Ramos (cell line): Measurements from ENCODE around the gene AFF4.

ENCODE experiments used
- in situ Hi-C: fragments of 300-500 bp; cut with MboI; formaldehyde crosslinking; loops from one replicate; pipeline ENCODE4 v1.14.3; 2022; ENCODE audit warnings: low sequenced_read_pairs; ENCODE audit not compliant: unreplicated experiment

Gene AFF4

DNA sequence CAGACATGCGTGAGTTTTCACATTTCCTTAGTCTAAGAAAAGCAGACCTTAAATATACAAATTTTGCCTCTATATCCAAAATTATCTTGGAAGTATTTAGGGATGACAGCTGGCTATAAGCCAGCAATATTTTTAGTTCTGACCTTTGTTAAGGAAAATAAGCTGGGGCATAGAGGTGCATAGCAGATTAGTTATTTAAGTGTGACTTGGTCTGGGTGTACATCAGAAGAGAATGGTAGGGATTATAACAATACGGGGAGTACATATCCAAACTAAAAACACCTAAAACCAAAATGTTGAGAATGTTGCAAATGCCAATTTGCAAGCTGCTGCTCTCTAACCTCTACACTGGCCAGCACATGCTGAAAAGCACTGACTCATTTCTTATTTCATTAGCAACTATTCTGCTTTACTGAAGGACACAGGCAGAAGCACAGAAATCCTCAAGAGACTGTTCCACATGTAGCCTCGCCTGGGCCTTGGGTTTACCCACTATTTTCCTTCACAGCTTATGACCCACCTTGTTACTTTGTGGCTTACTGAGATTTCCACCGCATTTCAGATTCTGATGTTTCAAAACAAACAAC is 67.6 kb downstream of the AFF4 start:
- in situ Hi-C loops: no loop called here

DNA sequence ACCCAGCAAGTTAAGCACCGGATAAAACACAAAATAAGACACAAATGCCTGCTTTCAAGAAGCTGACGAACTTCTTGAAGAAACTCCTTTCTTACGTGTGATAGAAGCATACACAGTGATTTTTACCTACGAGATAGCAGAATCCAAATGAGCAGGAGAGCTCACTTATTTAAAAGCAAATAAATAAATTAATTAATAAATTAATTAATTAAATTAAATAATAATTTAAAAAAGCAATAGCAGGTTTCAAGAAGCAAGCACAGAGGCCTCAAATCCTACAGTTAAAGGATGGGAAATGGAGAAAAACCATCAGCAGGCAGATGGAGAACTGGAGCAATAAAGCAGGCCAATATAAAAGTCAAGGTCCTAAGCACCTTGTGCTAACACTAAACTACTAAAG is 72.6 kb downstream of the AFF4 start:
- in situ Hi-C loops: no loop called here

DNA sequence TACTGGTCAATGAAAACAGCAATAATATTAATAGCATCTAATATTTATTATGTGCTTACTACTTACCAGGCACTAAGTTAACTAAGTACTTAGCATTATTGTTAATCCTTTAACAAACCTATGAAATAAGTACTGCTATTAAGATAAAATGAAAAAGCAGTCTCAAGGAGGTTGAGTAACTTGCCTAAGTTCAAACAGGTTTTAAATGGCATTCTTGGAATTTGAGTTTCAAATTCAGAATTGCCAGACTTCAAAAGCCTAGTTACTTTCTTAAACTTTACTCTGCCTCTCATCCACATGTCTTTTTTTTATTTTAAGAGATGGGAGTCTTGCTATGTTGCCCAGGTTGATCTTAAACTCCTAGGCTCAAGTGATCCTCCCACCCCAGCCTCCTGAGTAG is 73.9 kb downstream of the AFF4 start:
- in situ Hi-C loops: no loop called here

- in situ Hi-C loops: no loop called here
Measured at GRCh38 chr5:132887283-132887682, 76.2 kb downstream of the AFF4 start.

DNA sequence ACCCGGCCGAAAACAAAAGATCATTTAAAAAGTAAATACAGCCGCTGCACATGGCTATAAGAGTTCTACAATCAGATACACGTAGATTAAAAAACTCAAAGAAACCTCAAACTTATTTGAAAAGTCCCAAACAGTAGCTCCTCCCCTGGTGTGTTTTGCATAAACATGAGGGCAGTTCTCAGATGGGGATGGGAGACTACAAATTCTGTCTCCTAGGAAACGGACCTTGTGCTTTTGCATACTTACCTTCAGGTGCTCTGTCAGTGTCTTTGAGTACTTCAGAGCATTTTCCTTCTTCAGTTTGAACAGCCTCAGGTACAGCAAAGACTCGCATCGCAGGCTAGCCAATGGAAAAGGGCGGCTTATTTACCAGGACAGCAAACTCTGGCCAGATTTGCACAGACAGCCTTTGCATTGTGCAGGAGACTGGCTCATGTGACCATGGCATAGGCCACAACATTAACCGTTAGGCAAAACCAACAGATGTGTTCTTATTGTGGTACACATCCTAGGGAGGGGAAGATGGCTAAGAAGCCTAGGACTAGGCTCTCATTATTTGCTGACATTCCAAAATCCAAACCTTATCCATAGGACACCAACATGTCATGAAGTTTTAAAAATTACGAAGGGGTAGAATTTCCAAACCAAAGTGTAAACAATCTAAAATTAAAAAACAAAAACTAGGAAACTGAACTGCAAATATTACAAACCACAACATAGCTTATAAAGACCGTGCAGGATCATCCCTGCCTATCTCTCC is 77.2 kb downstream of the AFF4 start:
- in situ Hi-C loops: no loop called here

- in situ Hi-C loops: no loop called here
Measured at GRCh38 chr5:132884548-132884947, 78.9 kb downstream of the AFF4 start.

GRCh38 chr5:132883261-132883834 is 80.1 kb downstream of the AFF4 start:
- in situ Hi-C loops: no loop called here

GRCh38 chr5:132877938-132878337 is 85.5 kb downstream of the AFF4 start:
- in situ Hi-C loops: no loop called here

GRCh38 chr5:132877466-132877865 is 86.0 kb downstream of the AFF4 start:
- in situ Hi-C loops: no loop called here

GRCh38 chr5:132876020-132876759 is 87.2 kb downstream of the AFF4 start:
- in situ Hi-C loops: no loop called here

DNA sequence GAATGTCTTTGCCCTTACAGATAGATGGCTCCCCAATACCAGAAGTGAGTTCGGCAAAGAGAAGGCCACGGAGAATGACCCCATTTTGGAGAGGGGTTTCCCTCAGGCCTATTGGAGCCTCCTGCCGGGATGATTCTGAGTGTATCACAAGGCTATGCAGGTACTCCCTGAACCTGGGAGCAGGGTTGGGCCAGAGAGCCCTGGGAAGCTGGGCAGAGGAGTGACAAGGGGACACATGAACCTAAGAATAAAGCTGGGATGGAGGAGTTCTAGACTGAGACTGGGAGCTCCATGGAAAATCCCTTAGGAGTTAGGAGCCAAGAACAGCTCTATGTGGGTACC is 89.5 kb downstream of the AFF4 start:
- in situ Hi-C loops: no loop called here

GRCh38 chr5:132873119-132873929 is 90.1 kb downstream of the AFF4 start, which contains the start of gene LEAP2:
Gene LEAP2, plus strand, starts transcription at chr5:132873668. Its CDS starts 27 bp downstream, at chr5:132873695.
- in situ Hi-C loops: no loop called here

DNA sequence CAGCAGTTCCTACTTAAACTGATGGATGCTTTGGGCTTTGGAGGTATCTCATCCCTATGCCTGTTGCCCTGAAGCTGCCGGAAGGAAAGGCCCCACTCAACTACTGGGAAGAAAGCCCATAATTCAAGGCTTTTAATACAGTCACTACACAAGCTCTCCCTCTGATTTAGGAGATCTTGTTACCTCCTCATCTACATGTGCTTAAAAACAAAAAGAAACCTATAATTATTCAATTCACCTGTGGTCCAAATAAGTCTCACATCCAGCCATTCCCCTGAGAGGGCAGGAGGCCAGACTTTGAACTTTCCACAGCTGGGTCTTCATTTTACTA is 90.7 kb downstream of the AFF4 start:
- in situ Hi-C loops: no loop called here

GRCh38 chr5:132871459-132872284 is 91.8 kb downstream of the AFF4 start:
- in situ Hi-C loops: no loop called here

DNA sequence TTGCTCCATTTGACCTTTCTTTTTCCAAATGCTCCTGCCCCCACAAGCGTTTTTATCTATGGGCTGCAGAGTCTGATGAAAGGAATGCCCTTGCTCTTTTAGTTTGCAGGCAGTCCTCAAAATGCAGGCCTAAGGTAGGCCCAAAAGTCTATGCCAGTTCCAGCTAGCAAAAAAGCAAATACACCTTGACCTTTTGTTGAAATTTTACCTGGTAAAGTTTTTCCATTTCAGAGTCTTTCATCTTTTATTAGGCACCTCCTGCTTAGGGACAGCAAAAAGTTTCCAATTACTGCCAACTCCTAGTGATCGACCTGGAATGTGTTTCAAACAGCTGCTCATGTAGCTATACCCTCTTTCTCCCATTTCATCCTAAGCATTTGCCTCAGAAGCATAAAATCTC is 92.6 kb downstream of the AFF4 start:
- in situ Hi-C loops: no loop called here

GRCh38 chr5:132868754-132869153 is 94.7 kb downstream of the AFF4 start:
- in situ Hi-C loops: no loop called here

GRCh38 chr5:132867046-132867451 is 96.4 kb downstream of the AFF4 start:
- in situ Hi-C loops: no loop called here

DNA sequence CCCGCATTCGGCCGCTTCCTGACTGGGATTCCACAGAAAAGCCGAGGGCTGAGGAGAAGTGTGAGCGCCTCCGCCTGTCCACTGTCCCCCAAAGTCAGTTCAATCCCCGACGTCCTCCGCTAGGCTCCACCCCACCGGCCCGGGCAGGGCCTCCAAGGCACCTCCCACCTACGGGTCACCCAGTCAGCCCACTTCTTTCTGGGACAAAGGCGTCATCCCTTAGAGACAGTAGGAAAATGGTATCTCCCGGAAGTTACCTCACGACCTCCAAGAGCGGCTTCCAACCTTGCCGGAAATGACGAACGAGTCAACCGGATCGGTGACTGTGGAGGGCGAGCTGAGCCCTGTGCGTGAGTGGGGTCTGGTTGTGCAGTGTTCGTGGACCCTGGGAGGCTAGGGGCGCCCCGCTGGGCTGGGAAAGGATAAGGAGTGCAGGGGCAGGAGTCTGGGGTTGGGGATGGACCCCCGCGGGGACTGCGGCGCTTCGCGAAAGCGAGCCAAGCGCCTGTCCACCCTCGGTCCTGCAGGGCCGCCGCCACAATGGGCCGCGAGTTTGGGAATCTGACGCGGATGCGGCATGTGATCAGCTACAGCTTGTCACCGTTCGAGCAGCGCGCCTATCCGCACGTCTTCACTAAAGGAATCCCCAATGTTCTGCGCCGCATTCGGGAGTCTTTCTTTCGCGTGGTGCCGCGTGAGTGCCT is 96.9 kb downstream of the AFF4 start, which contains the start of the genes GDF9 and UQCRQ:
Gene GDF9, minus strand, starts transcription at position 128 of the 704 bp plus-strand sequence. CDS start 1,936 bp downstream, outside the sequence.
Gene UQCRQ, plus strand, starts transcription at position 301 of the 704 bp plus-strand sequence. Its CDS starts 240 bp downstream, at position 541.
- in situ Hi-C loops: no loop called here
